ENCODE results near the gene MYO7A.

The MYO7A gene

DNA sequence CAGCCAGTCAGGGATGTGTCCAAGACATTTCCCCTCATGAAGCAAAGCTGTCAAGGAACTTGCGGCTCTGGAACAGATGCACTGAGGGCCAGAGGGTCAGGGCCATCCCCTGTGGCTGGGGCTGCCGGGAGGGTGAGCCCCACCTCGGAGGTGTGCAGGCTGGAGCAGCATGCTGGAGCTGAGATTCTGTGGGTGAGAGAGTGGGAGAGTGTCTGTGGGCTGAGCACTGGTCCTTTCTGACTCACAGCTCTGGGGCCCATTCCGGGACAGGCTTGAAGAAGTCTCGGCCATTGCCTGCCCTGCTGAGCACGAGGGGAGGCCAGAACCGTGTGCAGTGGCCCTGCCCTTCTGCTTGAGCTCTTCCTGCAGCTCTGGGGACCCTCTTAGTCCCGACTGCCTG, 23.3 kb upstream of the MYO7A start:
- Histone ChIP-seq H3K9ac (ENCODE audit: low read depth, low read length) (no peak overlapping the region), H3K4me3 (ENCODE audit: low read depth, low read length) (no peak overlapping the region), H3K9me3 (ENCODE audit: control insufficient read depth, insufficient read depth, low read length) (no peaks in the 10 kb centered on the region), H3K27ac (ENCODE audit: low read depth, low read length) (no peak overlapping the region), H3K27me3 (ENCODE audit: control insufficient read depth, insufficient read depth, low read length) (no peaks in the 10 kb centered on the region), H3K36me3 (ENCODE audit: control insufficient read depth, insufficient read depth, low read length) (no peaks in the 10 kb centered on the region), H3K4me1 (ENCODE audit: control insufficient read depth, insufficient read depth, low read length) (no peaks in the 10 kb centered on the region)

DNA sequence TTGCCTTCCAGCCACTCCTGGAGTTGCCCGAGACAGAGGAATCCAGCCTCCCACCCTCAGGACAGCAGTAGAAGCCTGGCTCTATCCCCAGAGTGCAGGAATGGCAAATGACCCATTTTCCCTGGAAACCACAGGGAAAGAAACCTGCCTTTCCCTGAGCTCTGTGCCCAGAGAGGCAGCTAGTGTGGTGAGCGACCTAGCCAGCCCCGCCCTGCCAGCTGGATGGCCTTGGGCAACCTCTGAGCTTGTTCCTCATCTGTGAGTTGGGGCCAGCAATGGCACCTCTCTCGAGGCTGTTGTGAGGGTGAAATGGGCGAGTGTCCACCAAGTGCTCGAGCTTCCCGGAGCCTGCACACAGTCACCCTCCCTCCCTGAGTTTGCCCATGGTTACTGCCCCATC, 21.7 kb upstream of the MYO7A start:
- H3K4me3 ChIP-seq (ENCODE audit: low read depth, low read length), result no peak overlapping the region
- no peaks in the 10 kb centered on the region for H3K9me3 ChIP-seq (ENCODE audit: control insufficient read depth, insufficient read depth, low read length)
- H3K27me3 ChIP-seq (ENCODE audit: control insufficient read depth, insufficient read depth, low read length), result no peaks in the 10 kb centered on the region
- H3K36me3 ChIP-seq (ENCODE audit: control insufficient read depth, insufficient read depth, low read length), result no peaks in the 10 kb centered on the region
- H3K9ac ChIP-seq (ENCODE audit: low read depth, low read length), result no peak overlapping the region
- H3K27ac ChIP-seq (ENCODE audit: low read depth, low read length), result no peak overlapping the region
- no peaks in the 10 kb centered on the region for H3K4me1 ChIP-seq (ENCODE audit: control insufficient read depth, insufficient read depth, low read length)

DNA sequence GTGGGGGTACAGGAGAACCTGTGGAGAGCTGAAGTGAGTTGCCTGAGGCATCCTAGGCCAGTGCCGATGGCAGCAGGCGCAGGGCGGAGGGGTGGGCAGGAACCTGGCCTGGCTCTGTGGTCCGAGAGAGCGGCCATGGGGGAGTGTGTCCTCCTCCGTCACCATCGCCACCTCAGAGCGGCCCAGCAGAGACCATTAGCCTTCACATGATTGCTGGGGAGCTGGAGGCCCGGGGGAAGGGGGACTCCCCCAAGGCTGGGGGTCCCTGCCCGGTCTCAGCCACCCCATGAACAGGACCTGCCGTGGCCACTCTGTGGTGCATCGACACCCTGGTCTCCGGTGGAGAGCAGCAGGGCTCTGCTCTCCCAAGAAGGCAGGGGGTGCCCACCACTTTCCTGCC, 21.3 kb upstream of the MYO7A start:
- no peak overlapping the region for H3K27ac ChIP-seq (ENCODE audit: low read depth, low read length)
- no peaks in the 10 kb centered on the region for H3K9me3 ChIP-seq (ENCODE audit: control insufficient read depth, insufficient read depth, low read length)
- H3K4me1 ChIP-seq (ENCODE audit: control insufficient read depth, insufficient read depth, low read length), result no peaks in the 10 kb centered on the region
- no peaks in the 10 kb centered on the region for H3K36me3 ChIP-seq (ENCODE audit: control insufficient read depth, insufficient read depth, low read length)
- no peaks in the 10 kb centered on the region for H3K27me3 ChIP-seq (ENCODE audit: control insufficient read depth, insufficient read depth, low read length)
- no peak overlapping the region for H3K9ac ChIP-seq (ENCODE audit: low read depth, low read length)
- H3K4me3 ChIP-seq (ENCODE audit: low read depth, low read length), result no peak overlapping the region

- no peaks in the 10 kb centered on the region for H3K36me3 ChIP-seq (ENCODE audit: control insufficient read depth, insufficient read depth, low read length)
- no peak overlapping the region for H3K27ac ChIP-seq (ENCODE audit: low read depth, low read length)
- no peak overlapping the region for H3K9ac ChIP-seq (ENCODE audit: low read depth, low read length)
- H3K27me3 ChIP-seq (ENCODE audit: control insufficient read depth, insufficient read depth, low read length), result no peaks in the 10 kb centered on the region
- H3K9me3 ChIP-seq (ENCODE audit: control insufficient read depth, insufficient read depth, low read length), result no peaks in the 10 kb centered on the region
- H3K4me1 ChIP-seq (ENCODE audit: control insufficient read depth, insufficient read depth, low read length), result no peaks in the 10 kb centered on the region
- H3K4me3 ChIP-seq (ENCODE audit: low read depth, low read length), result no peak overlapping the region
Measured at GRCh38 chr11:77107950-77108349, 20.1 kb upstream of the MYO7A start.

GRCh38 chr11:77108436-77108835, 19.6 kb upstream of the MYO7A start:
- H3K36me3 ChIP-seq (ENCODE audit: control insufficient read depth, insufficient read depth, low read length), result no peaks in the 10 kb centered on the region
- H3K4me1 ChIP-seq (ENCODE audit: control insufficient read depth, insufficient read depth, low read length), result no peaks in the 10 kb centered on the region
- H3K9ac ChIP-seq (ENCODE audit: low read depth, low read length), result no peak overlapping the region
- no peak overlapping the region for H3K4me3 ChIP-seq (ENCODE audit: low read depth, low read length)
- no peak overlapping the region for H3K27ac ChIP-seq (ENCODE audit: low read depth, low read length)
- no peaks in the 10 kb centered on the region for H3K27me3 ChIP-seq (ENCODE audit: control insufficient read depth, insufficient read depth, low read length)
- no peaks in the 10 kb centered on the region for H3K9me3 ChIP-seq (ENCODE audit: control insufficient read depth, insufficient read depth, low read length)

GRCh38 chr11:77109236-77110019, 18.6 kb upstream of the MYO7A start:
- H3K9me3 ChIP-seq (ENCODE audit: control insufficient read depth, insufficient read depth, low read length), result no peaks in the 10 kb centered on the region
- no peak overlapping the region for H3K4me3 ChIP-seq (ENCODE audit: low read depth, low read length)
- H3K4me1 ChIP-seq (ENCODE audit: control insufficient read depth, insufficient read depth, low read length), result no peaks in the 10 kb centered on the region
- H3K27me3 ChIP-seq (ENCODE audit: control insufficient read depth, insufficient read depth, low read length), result no peaks in the 10 kb centered on the region
- H3K27ac ChIP-seq (ENCODE audit: low read depth, low read length), result no peak overlapping the region
- H3K36me3 ChIP-seq (ENCODE audit: control insufficient read depth, insufficient read depth, low read length), result no peaks in the 10 kb centered on the region
- H3K9ac ChIP-seq (ENCODE audit: low read depth, low read length), result no peak overlapping the region

DNA sequence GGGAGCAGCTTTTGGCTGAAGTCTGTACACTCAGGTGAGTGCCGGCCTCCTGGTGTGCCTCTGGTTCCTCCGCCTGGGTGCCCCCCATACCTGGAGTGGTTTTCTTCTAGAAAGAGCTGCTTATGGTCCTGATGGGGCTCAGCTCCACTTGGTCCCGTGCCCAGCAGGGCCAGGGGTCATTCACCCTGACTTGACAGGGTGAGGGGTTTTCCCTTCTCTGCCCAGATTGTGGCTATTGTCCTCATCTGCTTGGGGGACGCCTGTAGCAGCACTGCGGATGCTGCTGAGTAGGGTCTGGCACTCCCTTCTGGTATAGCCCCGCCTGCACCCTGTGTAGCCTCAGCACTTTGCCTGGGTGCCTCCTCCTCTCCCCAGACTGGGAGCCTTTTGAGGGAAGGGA, 17.2 kb upstream of the MYO7A start:
- H3K36me3 ChIP-seq (ENCODE audit: control insufficient read depth, insufficient read depth, low read length), result no peaks in the 10 kb centered on the region
- no peak overlapping the region for H3K4me3 ChIP-seq (ENCODE audit: low read depth, low read length)
- no peak overlapping the region for H3K27ac ChIP-seq (ENCODE audit: low read depth, low read length)
- no peaks in the 10 kb centered on the region for H3K4me1 ChIP-seq (ENCODE audit: control insufficient read depth, insufficient read depth, low read length)
- no peaks in the 10 kb centered on the region for H3K9me3 ChIP-seq (ENCODE audit: control insufficient read depth, insufficient read depth, low read length)
- H3K27me3 ChIP-seq (ENCODE audit: control insufficient read depth, insufficient read depth, low read length), result no peaks in the 10 kb centered on the region
- no peak overlapping the region for H3K9ac ChIP-seq (ENCODE audit: low read depth, low read length)

DNA sequence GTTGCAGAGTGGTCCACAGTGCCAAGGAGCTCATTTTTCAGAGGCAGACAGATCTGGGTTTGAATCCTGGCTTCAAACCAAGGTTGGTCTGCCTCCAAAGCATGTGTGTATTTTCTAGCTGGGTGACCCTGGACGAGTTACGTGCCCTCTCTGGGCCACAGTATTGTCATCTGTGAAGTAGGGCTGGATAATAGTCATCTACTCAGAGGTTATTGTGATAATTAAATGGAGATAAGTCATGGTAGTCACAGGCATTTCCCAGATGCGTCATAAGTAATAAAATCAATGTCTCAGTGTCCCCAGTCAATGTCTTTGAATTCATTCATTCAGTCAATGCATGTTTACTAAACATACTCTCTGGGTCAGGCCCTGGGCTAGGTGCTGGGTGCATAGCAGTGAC, 16.8 kb upstream of the MYO7A start:
- Histone ChIP-seq H3K9ac (ENCODE audit: low read depth, low read length) (no peak overlapping the region), H3K36me3 (ENCODE audit: control insufficient read depth, insufficient read depth, low read length) (no peaks in the 10 kb centered on the region), H3K27ac (ENCODE audit: low read depth, low read length) (no peak overlapping the region), H3K4me3 (ENCODE audit: low read depth, low read length) (no peak overlapping the region), H3K4me1 (ENCODE audit: control insufficient read depth, insufficient read depth, low read length) (no peaks in the 10 kb centered on the region), H3K9me3 (ENCODE audit: control insufficient read depth, insufficient read depth, low read length) (no peaks in the 10 kb centered on the region), H3K27me3 (ENCODE audit: control insufficient read depth, insufficient read depth, low read length) (no peaks in the 10 kb centered on the region)

GRCh38 chr11:77111946-77112345, 16.1 kb upstream of the MYO7A start:
- no peak overlapping the region for H3K9ac ChIP-seq (ENCODE audit: low read depth, low read length)
- H3K27ac ChIP-seq (ENCODE audit: low read depth, low read length), result no peak overlapping the region
- no peaks in the 10 kb centered on the region for H3K9me3 ChIP-seq (ENCODE audit: control insufficient read depth, insufficient read depth, low read length)
- no peaks in the 10 kb centered on the region for H3K27me3 ChIP-seq (ENCODE audit: control insufficient read depth, insufficient read depth, low read length)
- no peak overlapping the region for H3K4me3 ChIP-seq (ENCODE audit: low read depth, low read length)
- no peaks in the 10 kb centered on the region for H3K4me1 ChIP-seq (ENCODE audit: control insufficient read depth, insufficient read depth, low read length)
- H3K36me3 ChIP-seq (ENCODE audit: control insufficient read depth, insufficient read depth, low read length), result no peaks in the 10 kb centered on the region

GRCh38 chr11:77112641-77113381, 15.2 kb upstream of the MYO7A start:
- Histone ChIP-seq H3K4me3 (ENCODE audit: low read depth, low read length) (no peak overlapping the region), H3K4me1 (ENCODE audit: control insufficient read depth, insufficient read depth, low read length) (no peaks in the 10 kb centered on the region), H3K36me3 (ENCODE audit: control insufficient read depth, insufficient read depth, low read length) (no peaks in the 10 kb centered on the region), H3K27ac (ENCODE audit: low read depth, low read length) (no peak overlapping the region), H3K9me3 (ENCODE audit: control insufficient read depth, insufficient read depth, low read length) (no peaks in the 10 kb centered on the region), H3K9ac (ENCODE audit: low read depth, low read length) (no peak overlapping the region), H3K27me3 (ENCODE audit: control insufficient read depth, insufficient read depth, low read length) (no peaks in the 10 kb centered on the region)

DNA sequence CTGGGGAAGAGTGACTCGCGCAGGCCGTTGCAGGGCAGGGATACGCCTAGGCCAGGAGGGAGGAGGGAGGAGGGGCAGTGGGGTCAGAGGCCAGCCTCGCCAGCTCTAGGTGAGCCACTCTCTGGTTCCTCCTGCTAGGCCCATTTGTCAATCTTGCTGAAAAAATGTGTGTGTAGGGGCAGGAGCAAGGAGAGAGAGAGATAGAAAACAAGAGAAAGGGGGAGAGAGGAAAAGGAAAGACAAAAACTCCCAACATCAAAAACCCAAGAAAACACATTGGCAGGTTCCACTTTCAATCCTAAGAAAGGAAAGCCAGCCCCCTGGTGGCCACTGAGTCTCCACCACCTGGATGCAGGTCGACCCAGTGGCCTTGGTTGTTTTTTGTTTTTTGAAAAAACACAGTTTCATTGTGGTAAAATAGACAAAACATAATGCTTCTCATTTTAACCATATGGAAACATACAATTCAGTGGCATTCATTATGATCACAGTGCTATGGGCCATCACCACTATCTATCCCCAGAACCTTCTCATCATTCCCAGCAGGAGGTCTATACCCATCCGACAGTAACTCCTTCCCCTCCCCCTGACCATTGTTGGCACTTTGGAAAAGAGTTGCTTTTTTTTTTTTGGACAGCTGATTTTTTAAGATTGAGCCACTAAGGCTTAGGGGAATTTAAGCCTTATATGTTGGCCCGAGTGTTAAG, 14.5 kb upstream of the MYO7A start:
- no peak overlapping the region for H3K27ac ChIP-seq (ENCODE audit: low read depth, low read length)

More for the DNA sequence above, 14.5 kb upstream of the MYO7A start:
- H3K27me3 ChIP-seq (ENCODE audit: control insufficient read depth, insufficient read depth, low read length), result no peaks in the 10 kb centered on the region
- no peaks in the 10 kb centered on the region for H3K4me1 ChIP-seq (ENCODE audit: control insufficient read depth, insufficient read depth, low read length)
- no peak overlapping the region for H3K9ac ChIP-seq (ENCODE audit: low read depth, low read length)
- H3K36me3 ChIP-seq (ENCODE audit: control insufficient read depth, insufficient read depth, low read length), result peaks cover 4% of the 10 kb centered on the region; the same call in 1 of the 2 replicates
- H3K4me3 ChIP-seq (ENCODE audit: low read depth, low read length), result no peak overlapping the region
- no peaks in the 10 kb centered on the region for H3K9me3 ChIP-seq (ENCODE audit: control insufficient read depth, insufficient read depth, low read length)
